ENCODE measurements around the gene OMG. TPM values are rescaled to one million over a fixed set of nuclear protein-coding genes. Genes with fewer than 3 reads are reported as not detected.

OMG gene
- total RNA-seq, 1 experiment from 2014 or later = not detected

DNA sequence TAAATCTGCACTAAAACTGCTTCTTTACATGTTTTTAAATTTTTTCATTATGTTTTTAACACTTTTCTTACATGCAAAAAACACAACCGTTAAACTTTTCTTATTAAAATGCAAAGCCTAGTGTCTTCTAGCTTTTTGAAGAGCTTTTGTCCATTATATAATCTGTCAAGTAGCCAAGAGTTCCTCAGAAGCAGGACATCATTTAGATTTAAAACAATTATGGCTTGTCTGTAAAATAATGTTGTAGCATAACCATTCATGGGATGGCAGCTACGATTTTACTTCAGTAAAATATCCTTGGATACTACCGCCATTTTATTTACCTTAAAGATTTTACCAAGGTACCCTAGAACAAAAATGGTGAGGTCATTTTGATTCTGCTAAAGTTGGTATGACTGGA lies 2.8 kb downstream of the OMG start:
- Histone ChIP-seq H3K79me2 (ENCODE audit: insufficient read depth, low read length) (no peaks in the 10 kb centered on the region), H3K27me3 (ENCODE audit: insufficient read depth, low read length) (no peaks in the 10 kb centered on the region), H2AFZ (ENCODE audit: low read depth, low read length, poor library complexity, severe bottlenecking) (no peak overlapping the region), H3K4me2 (ENCODE audit: low read length) (no peak overlapping the region), H4K20me1 (ENCODE audit: insufficient read depth) (no peaks in the 10 kb centered on the region; the same call in 1 of the 2 replicates), H3K27ac (ENCODE audit: low read depth, low read length) (no peak overlapping the region), H3K9me2 (ENCODE audit: insufficient read depth) (no peaks in the 10 kb centered on the region), H3K4me3 (replicated peaks in 1 of 2; ENCODE audit: low read depth in 1 of 2, low read length in 2 of 2) (no peak overlapping the region), H3K9me3 (ENCODE audit: control insufficient read depth in 1 of 2, insufficient read depth in 1 of 2, low read depth in 1 of 2, low read length in 2 of 2) (no peaks in the 10 kb centered on the region), H3K4me1 (ENCODE audit: control insufficient read depth in 1 of 2, insufficient read depth in 2 of 2, low read length in 2 of 2) (no peaks in the 10 kb centered on the region), H3K9ac (ENCODE audit: low read length) (no peak overlapping the region), H3K36me3 (ENCODE audit: control insufficient read depth in 1 of 2, insufficient read depth in 2 of 2, low read length in 2 of 2) (no peaks in the 10 kb centered on the region)
- ATAC-seq (no peak), DNase-seq (ENCODE audit: low read depth, low spot score) (no peak)
- RAD21 ChIA-PET (ENCODE audit: low non-redundant PET in 1 of 2, low total read pairs in 2 of 2, uncharacterized antibody in 2 of 2, unreplicated experiment in 2 of 2) = no interaction called here
- no TSS peak for BruUV-seq (replicated peaks)
- no peak for TF ChIP-seq ZNF274 (IDR thresholded peaks at IDR 0.05; ENCODE audit: low read depth, low read length)
- TF ChIP-seq JUND (IDR thresholded peaks at IDR 0.05) = no peak
- intact Hi-C loops (cut with micrococcal nuclease) = no loop called here
- POLR2A ChIA-PET = no interaction called here
- CTCF ChIA-PET = no interaction called here

GRCh38 chr17:31293581-31293980 lies 3.5 kb downstream of the OMG start:
- ChIA-PET POLR2A (no interaction called here), RAD21 (ENCODE audit: low non-redundant PET in 1 of 2, low total read pairs in 2 of 2, uncharacterized antibody in 2 of 2, unreplicated experiment in 2 of 2) (no interaction called here), CTCF (no interaction called here)
- intact Hi-C loops (cut with micrococcal nuclease) = no loop called here
- no TSS peak for BruUV-seq (replicated peaks)
- Histone ChIP-seq H3K4me2 (ENCODE audit: low read length) (no peak overlapping the region), H3K27me3 (ENCODE audit: insufficient read depth, low read length) (no peaks in the 10 kb centered on the region), H3K27ac (ENCODE audit: low read depth, low read length) (no peak overlapping the region), H3K9ac (ENCODE audit: low read length) (no peak overlapping the region), H3K36me3 (ENCODE audit: control insufficient read depth in 1 of 2, insufficient read depth in 2 of 2, low read length in 2 of 2) (no peaks in the 10 kb centered on the region), H3K9me2 (ENCODE audit: insufficient read depth) (no peaks in the 10 kb centered on the region), H3K9me3 (ENCODE audit: control insufficient read depth in 1 of 2, insufficient read depth in 1 of 2, low read depth in 1 of 2, low read length in 2 of 2) (no peaks in the 10 kb centered on the region), H3K79me2 (ENCODE audit: insufficient read depth, low read length) (no peaks in the 10 kb centered on the region), H3K4me3 (replicated peaks in 1 of 2; ENCODE audit: low read depth in 1 of 2, low read length in 2 of 2) (no peak overlapping the region), H3K4me1 (ENCODE audit: control insufficient read depth in 1 of 2, insufficient read depth in 2 of 2, low read length in 2 of 2) (no peaks in the 10 kb centered on the region), H4K20me1 (ENCODE audit: insufficient read depth) (no peaks in the 10 kb centered on the region; the same call in 1 of the 2 replicates), H2AFZ (ENCODE audit: low read depth, low read length, poor library complexity, severe bottlenecking) (no peak overlapping the region)
- DNase-seq (ENCODE audit: low read depth, low spot score) (no peak), ATAC-seq (no peak)
- TF ChIP-seq FOSL1 (IDR thresholded peaks at IDR 0.05; ENCODE audit: low read depth) (no peak), ZNF274 (IDR thresholded peaks at IDR 0.05; ENCODE audit: low read depth, low read length) (no peak)

GRCh38 chr17:31291820-31292219 lies 5.2 kb downstream of the OMG start:
- no peaks in the 10 kb centered on the region for H3K27me3 ChIP-seq (ENCODE audit: insufficient read depth, low read length)
- no peaks in the 10 kb centered on the region for H3K9me2 ChIP-seq (ENCODE audit: insufficient read depth)
- H4K20me1 ChIP-seq (ENCODE audit: insufficient read depth) = no peaks in the 10 kb centered on the region
- H3K9me3 ChIP-seq (ENCODE audit: control insufficient read depth in 1 of 2, insufficient read depth in 1 of 2, low read depth in 1 of 2, low read length in 2 of 2) = no peaks in the 10 kb centered on the region
- DNase-seq (ENCODE audit: low read depth, low spot score) (no peak), ATAC-seq (no peak)
- no TSS peak for BruUV-seq (replicated peaks)
- no peak overlapping the region for H3K27ac ChIP-seq (ENCODE audit: low read depth, low read length)
- no peak overlapping the region for H2AFZ ChIP-seq (ENCODE audit: low read depth, low read length, poor library complexity, severe bottlenecking)
- ChIA-PET POLR2A (no interaction called here), CTCF (no interaction called here), RAD21 (ENCODE audit: low non-redundant PET in 1 of 2, low total read pairs in 2 of 2, uncharacterized antibody in 2 of 2, unreplicated experiment in 2 of 2) (no interaction called here)
- H3K9ac ChIP-seq (ENCODE audit: low read length) = no peak overlapping the region
- no peaks in the 10 kb centered on the region for H3K79me2 ChIP-seq (ENCODE audit: insufficient read depth, low read length)
- intact Hi-C loops (cut with micrococcal nuclease) = no loop called here
- no peak overlapping the region for H3K4me2 ChIP-seq (ENCODE audit: low read length)
- TF ChIP-seq CBX3 (IDR thresholded peaks at IDR 0.05; ENCODE audit: low read depth) (no peak), ZNF274 (IDR thresholded peaks at IDR 0.05; ENCODE audit: low read depth, low read length) (no peak), EGR1 (IDR thresholded peaks at IDR 0.05; ENCODE audit: low read depth) (no peak), CTCF (IDR thresholded peaks at IDR 0.05 in 2 of 3, conservative IDR thresholded peaks at IDR 0.05 in 1 of 3; ENCODE audit: borderline replicate concordance in 1 of 3, insufficient read depth in 1 of 3, low read depth in 2 of 3, low read length in 2 of 3) (no peak)
- TF ChIP-seq, protein P1, sequence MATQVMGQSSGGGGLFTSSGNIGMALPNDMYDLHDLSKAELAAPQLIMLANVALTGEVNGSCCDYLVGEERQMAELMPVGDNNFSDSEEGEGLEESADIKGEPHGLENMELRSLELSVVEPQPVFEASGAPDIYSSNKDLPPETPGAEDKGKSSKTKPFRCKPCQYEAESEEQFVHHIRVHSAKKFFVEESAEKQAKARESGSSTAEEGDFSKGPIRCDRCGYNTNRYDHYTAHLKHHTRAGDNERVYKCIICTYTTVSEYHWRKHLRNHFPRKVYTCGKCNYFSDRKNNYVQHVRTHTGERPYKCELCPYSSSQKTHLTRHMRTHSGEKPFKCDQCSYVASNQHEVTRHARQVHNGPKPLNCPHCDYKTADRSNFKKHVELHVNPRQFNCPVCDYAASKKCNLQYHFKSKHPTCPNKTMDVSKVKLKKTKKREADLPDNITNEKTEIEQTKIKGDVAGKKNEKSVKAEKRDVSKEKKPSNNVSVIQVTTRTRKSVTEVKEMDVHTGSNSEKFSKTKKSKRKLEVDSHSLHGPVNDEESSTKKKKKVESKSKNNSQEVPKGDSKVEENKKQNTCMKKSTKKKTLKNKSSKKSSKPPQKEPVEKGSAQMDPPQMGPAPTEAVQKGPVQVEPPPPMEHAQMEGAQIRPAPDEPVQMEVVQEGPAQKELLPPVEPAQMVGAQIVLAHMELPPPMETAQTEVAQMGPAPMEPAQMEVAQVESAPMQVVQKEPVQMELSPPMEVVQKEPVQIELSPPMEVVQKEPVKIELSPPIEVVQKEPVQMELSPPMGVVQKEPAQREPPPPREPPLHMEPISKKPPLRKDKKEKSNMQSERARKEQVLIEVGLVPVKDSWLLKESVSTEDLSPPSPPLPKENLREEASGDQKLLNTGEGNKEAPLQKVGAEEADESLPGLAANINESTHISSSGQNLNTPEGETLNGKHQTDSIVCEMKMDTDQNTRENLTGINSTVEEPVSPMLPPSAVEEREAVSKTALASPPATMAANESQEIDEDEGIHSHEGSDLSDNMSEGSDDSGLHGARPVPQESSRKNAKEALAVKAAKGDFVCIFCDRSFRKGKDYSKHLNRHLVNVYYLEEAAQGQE (IDR thresholded peaks at IDR 0.05; ENCODE audit: low read depth) = no peak
- no peaks in the 10 kb centered on the region for H3K4me1 ChIP-seq (ENCODE audit: control insufficient read depth in 1 of 2, insufficient read depth in 2 of 2, low read length in 2 of 2)
- no peak overlapping the region for H3K4me3 ChIP-seq (replicated peaks in 1 of 2; ENCODE audit: low read depth in 1 of 2, low read length in 2 of 2)
- H3K36me3 ChIP-seq (ENCODE audit: control insufficient read depth in 1 of 2, insufficient read depth in 2 of 2, low read length in 2 of 2) = no peaks in the 10 kb centered on the region

Measured in HCT116 (cell line).